HEK293 (cell line): ENCODE measurements around the gene RDH16.
A peak's percentile ranks its signal among the peaks of the same experiment; 100 is the strongest.

Experiments
- EGR2 ChIP-seq: fragments of 450-650 bp; formaldehyde crosslinking; IDR thresholded peaks from 2 replicates; pipeline ENCODE4 v1.5.1; 2016; ENCODE audit warnings: low read depth, missing biosample characterization, missing genetic modification characterization
- FEZF1 ChIP-seq: fragments of 450-650 bp; formaldehyde crosslinking; IDR thresholded peaks from 2 replicates; pipeline ENCODE4 v1.5.1; 2016; ENCODE audit warnings: missing biosample characterization, missing genetic modification characterization
- GLIS1 ChIP-seq: fragments of 450-650 bp; formaldehyde crosslinking; IDR thresholded peaks from 2 replicates; pipeline ENCODE4 v1.5.1; 2016; ENCODE audit warnings: missing biosample characterization, missing genetic modification characterization
- HOXC10 ChIP-seq: sonication (generic); formaldehyde crosslinking; IDR thresholded peaks from 2 replicates; pipeline ENCODE4 v1.8.1; 2023; ENCODE audit warnings: mild to moderate bottlenecking, missing genetic modification reagents
- KLF9 ChIP-seq: fragments of 450-650 bp; formaldehyde crosslinking; IDR thresholded peaks from 2 replicates; pipeline ENCODE4 v1.5.1; 2016; ENCODE audit warnings: missing biosample characterization, missing genetic modification characterization, low read depth
- MYNN ChIP-seq: fragments of 450-650 bp; formaldehyde crosslinking; IDR thresholded peaks from 2 replicates; pipeline ENCODE4 v1.5.1; 2016; ENCODE audit warnings: missing biosample characterization, missing genetic modification characterization, borderline replicate concordance
- PBX3 ChIP-seq: sonication (generic); formaldehyde crosslinking; IDR thresholded peaks from 2 replicates; pipeline ENCODE4 v1.8.1; 2022; ENCODE audit warnings: mild to moderate bottlenecking, moderate library complexity, missing genetic modification reagents
- ZBTB26 ChIP-seq: fragments of 450-650 bp; formaldehyde crosslinking; optimal IDR thresholded peaks from 2 replicates; pipeline ENCODE3; 2016; ENCODE audit warnings: missing biosample characterization, mild to moderate bottlenecking, missing genetic modification characterization
- ZBTB6 ChIP-seq: fragments of 450-650 bp; formaldehyde crosslinking; IDR thresholded peaks from 2 replicates; pipeline ENCODE4 v1.5.1; 2017; ENCODE audit warnings: missing biosample characterization, missing genetic modification characterization
- ZFHX2 ChIP-seq: fragments of 450-650 bp; formaldehyde crosslinking; conservative IDR thresholded peaks from 2 replicates; pipeline ENCODE4 v1.5.1; 2016; ENCODE audit warnings: missing biosample characterization, missing genetic modification characterization
- ZFP41 ChIP-seq: fragments of 450-650 bp; formaldehyde crosslinking; IDR thresholded peaks from 2 replicates; pipeline ENCODE4 v1.5.1; 2016; ENCODE audit warnings: missing biosample characterization, missing genetic modification characterization, borderline replicate concordance
- ZFP69B ChIP-seq: fragments of 450-650 bp; formaldehyde crosslinking; IDR thresholded peaks from 2 replicates; pipeline ENCODE4 v1.5.1; 2016; ENCODE audit warnings: missing biosample characterization, missing genetic modification characterization
- ZNF184 ChIP-seq: fragments of 450-650 bp; IDR thresholded peaks from 2 replicates; pipeline ENCODE4 v1.5.1; 2018; ENCODE audit warnings: missing biosample characterization, mild to moderate bottlenecking, missing genetic modification characterization
- ZNF19 ChIP-seq: fragments of 450-650 bp; formaldehyde crosslinking; IDR thresholded peaks from 2 replicates; pipeline ENCODE4; 2016; ENCODE audit warnings: missing biosample characterization, missing genetic modification characterization, low read depth
- ZNF23 ChIP-seq: fragments of 450-650 bp; formaldehyde crosslinking; IDR thresholded peaks from 2 replicates; pipeline ENCODE4 v1.5.1; 2016; ENCODE audit warnings: missing biosample characterization, missing genetic modification characterization, borderline replicate concordance
- ZNF394 ChIP-seq: fragments of 450-650 bp; formaldehyde crosslinking; IDR thresholded peaks from 2 replicates; pipeline ENCODE4 v1.5.1; 2016; ENCODE audit warnings: missing biosample characterization, missing genetic modification characterization, mild to moderate bottlenecking, moderate library complexity, borderline replicate concordance
- ZNF530 ChIP-seq: fragments of 450-650 bp; formaldehyde crosslinking; IDR thresholded peaks from 2 replicates; pipeline ENCODE4 v1.5.1; 2016; ENCODE audit warnings: low read depth, missing biosample characterization, missing genetic modification characterization
- ZNF580 ChIP-seq: fragments of 450-650 bp; formaldehyde crosslinking; IDR thresholded peaks from 2 replicates; pipeline ENCODE4 v1.5.1; 2016; ENCODE audit warnings: missing biosample characterization, missing genetic modification characterization
- ZNF596 ChIP-seq: fragments of 450-650 bp; IDR thresholded peaks from 2 replicates; pipeline ENCODE4 v1.5.0; 2018; ENCODE audit warnings: missing biosample characterization, mild to moderate bottlenecking, missing genetic modification characterization, moderate library complexity
- ZNF654 ChIP-seq: fragments of 450-650 bp; formaldehyde crosslinking; IDR thresholded peaks from 2 replicates; pipeline ENCODE4 v1.5.1; 2016; ENCODE audit warnings: low read depth, missing biosample characterization, missing genetic modification characterization
- ZNF658 ChIP-seq: fragments of 450-650 bp; formaldehyde crosslinking; IDR thresholded peaks from 2 replicates; pipeline ENCODE4; 2016; ENCODE audit warnings: missing biosample characterization, missing genetic modification characterization
- ZNF664 ChIP-seq: fragments of 450-650 bp; formaldehyde crosslinking; IDR thresholded peaks from 2 replicates; pipeline ENCODE4 v1.5.1; 2016; ENCODE audit warnings: missing biosample characterization, missing genetic modification characterization
- ZNF830 ChIP-seq: fragments of 450-650 bp; IDR thresholded peaks from 2 replicates; pipeline ENCODE4 v1.5.0; 2018; ENCODE audit warnings: missing biosample characterization, missing genetic modification characterization, low read depth, mild to moderate bottlenecking, moderate library complexity
- ZNF837 ChIP-seq: fragments of 450-650 bp; formaldehyde crosslinking; IDR thresholded peaks from 2 replicates; pipeline ENCODE4 v1.5.1; 2016; ENCODE audit warnings: missing biosample characterization, missing genetic modification characterization
- ZSCAN18 ChIP-seq: fragments of 450-650 bp; formaldehyde crosslinking; IDR thresholded peaks from 2 replicates; pipeline ENCODE4 v1.5.1; 2016; ENCODE audit warnings: missing biosample characterization, missing genetic modification characterization

Gene RDH16

GRCh38 chr12:57001448-57001906 is 44.1 kb upstream of the RDH16 start (continued):
- no peak for TF ChIP-seq ZNF830 (tag by site-specific recombination)
- no peak for TF ChIP-seq ZFP41 (tag by site-specific recombination)
- no peak for TF ChIP-seq KLF9 (tag by site-specific recombination)
- TF ChIP-seq ZNF19 (tag by site-specific recombination): no peak
- TF ChIP-seq ZNF184: no peak
- no peak for TF ChIP-seq ZNF394 (tag by site-specific recombination)
- TF ChIP-seq ZFHX2 (tag by site-specific recombination): peak; percentile 96
- TF ChIP-seq ZBTB26 (tag by site-specific recombination): no peak
- no peak for TF ChIP-seq FEZF1 (tag by site-specific recombination)
- TF ChIP-seq ZNF596 (tag by site-specific recombination): no peak
- no peak for TF ChIP-seq MYNN (tag by site-specific recombination)
- no peak for TF ChIP-seq HOXC10 (CRISPR knock-in tag)
- no peak for TF ChIP-seq ZNF664 (tag by site-specific recombination)
- no peak for TF ChIP-seq ZNF837 (tag by site-specific recombination)
- TF ChIP-seq EGR2 (tag by site-specific recombination): peak; percentile 84
- no peak for TF ChIP-seq PBX3
- peak; percentile 73 for TF ChIP-seq GLIS1
- 0 out of 2 replicates have a peak, but pooled peaks have one; percentile 50 for TF ChIP-seq ZNF580
- TF ChIP-seq ZSCAN18 (tag by site-specific recombination): no peak
- no peak for TF ChIP-seq ZNF658 (tag by site-specific recombination)
- TF ChIP-seq ZNF23 (tag by site-specific recombination): no peak
- no peak for TF ChIP-seq ZFP69B
- TF ChIP-seq ZNF530: no peak
- peak; percentile 38; the same call in 1 of the 2 replicates for TF ChIP-seq ZBTB6 (tag by site-specific recombination)
- peak; percentile 62 for TF ChIP-seq ZNF654 (tag by site-specific recombination)
